GM19351 (cell line): Measurements from ENCODE around the gene ENC1.

Experiments used
- ATAC-seq: cut with Tn5 transposase; IDR thresholded peaks from one replicate; pipeline ENCODE4 v1.9.1; 2021; ENCODE audit warnings: mild to moderate bottlenecking, moderate library complexity; ENCODE audit not compliant: unreplicated experiment

ENC1 gene

DNA sequence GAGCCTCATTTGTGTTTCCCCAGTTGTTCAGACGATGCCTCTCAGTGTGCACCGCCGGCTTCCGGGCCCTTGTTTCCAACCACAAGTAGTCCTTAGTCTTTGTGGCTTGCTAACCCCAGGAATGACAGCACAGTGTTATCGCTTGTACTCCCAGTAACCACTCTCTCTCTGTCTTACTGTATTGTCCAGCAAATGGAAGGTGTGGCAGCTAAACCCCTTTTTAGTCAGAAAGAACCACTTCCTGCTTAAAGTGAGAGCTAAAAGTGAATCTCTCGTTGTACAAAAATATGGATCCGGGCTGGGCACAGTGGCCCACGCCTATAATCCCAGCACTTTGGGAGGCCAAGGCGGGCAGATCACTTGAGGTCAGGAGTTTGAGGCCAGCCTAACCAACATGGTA lies 61.3 kb downstream of the ENC1 start:
- peak; percentile 62 for ATAC-seq

DNA sequence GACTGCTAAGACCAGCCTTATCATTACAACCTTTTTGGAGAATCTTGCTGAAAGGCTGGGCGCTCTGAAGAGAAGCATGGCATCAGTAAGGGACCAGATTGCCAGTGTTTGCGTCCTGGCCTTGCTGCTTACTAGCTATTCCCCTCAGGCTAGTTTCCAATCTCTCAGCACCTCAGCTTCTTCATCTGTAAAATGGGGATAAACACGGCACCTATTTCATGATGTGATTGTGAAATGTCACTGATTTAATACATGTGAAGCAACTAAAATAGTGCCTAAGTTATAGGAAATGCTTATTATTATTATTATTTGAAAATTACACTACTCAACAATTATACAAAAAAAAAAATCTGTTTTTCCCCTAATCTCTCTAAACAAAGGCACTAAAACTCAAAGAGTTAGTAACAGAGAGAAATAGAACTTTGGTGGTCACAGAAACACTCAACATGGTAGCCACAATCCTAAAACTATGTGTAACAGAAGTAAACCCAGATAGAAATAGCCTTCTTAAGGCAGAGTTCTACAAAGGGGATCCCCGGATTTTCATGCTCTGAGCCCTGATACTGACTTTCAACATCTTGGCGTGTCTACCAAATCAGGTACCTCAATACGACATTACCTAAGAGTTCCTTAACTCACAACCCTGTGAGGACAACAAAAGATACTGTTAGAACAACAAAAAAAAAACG lies 62.0 kb downstream of the ENC1 start:
- peak; percentile 51 for ATAC-seq
